HG02943 (cell line): Measurements from ENCODE around the gene AHCTF1.
"Not testable (repeated sequence)": the region's sequence is repeated elsewhere in the genome, so short reads cannot be mapped to it uniquely, and the experiment has no call there.

Experiments
- ATAC-seq: cut with Tn5 transposase; IDR thresholded peaks from one replicate; pipeline ENCODE4 v1.9.1; 2021; ENCODE audit warnings: mild to moderate bottlenecking, low read depth, moderate library complexity; ENCODE audit not compliant: unreplicated experiment

Gene AHCTF1

DNA sequence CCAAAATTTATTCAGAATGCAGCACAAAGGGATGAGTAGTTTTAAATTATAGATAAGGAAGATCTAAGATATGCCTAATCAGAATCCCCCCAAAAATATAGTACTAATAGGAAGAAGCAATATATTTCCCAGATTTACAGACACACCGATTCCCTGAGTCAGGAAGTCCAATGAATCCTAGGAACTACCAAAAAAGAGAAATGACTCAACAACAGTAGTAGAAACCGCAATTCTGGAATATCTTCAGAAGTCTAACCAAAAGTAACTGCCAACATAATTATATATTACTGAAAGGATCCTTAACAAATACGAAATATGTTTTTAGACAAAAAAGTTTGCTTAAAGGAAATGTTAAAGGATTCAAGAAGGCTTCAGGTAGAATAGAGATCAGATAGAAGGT, 10.3 kb downstream of the AHCTF1 start:
- ATAC-seq, result no peak

GRCh38 chr1:246919902-246920301, 11.8 kb downstream of the AHCTF1 start:
- ATAC-seq, result no peak

- not testable (repeated sequence) for ATAC-seq
Measured at GRCh38 chr1:246916026-246916923, 15.5 kb downstream of the AHCTF1 start.

DNA sequence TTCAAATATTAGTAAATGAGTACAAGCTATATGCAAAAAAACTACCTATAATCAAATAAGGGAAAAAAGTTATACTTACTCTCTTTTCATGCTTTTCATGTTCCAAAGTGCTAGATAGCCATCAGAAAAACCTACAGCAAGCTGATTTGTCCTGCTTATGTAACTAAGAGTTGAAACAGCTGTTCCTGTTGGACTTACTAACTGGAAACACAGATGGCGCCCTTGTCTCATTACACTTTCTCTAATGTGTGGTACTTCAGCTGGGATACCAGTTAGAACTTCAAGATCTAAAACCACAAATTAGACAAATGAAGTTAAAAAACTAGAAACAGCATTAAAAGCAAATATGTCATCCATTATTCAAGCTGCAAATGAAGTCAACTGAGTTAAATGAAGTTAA, 24.3 kb downstream of the AHCTF1 start:
- no peak for ATAC-seq

DNA sequence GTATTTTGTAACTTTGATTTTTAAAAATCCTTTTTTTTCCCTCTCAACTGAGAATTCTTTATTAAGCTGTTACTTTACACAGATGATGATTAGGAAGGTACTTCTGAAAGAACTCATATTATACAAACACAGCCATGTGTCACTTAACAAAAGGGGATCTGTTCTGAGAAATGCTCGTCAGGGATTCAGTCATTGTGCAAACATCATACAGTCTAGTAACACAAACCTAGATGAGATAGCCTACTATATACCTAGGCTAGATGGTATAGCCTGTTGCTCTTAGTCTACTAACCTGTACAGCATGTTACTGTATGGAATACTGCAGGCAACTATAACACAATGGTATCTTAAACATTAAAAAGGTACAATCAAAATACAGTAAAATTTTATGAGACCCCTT, 24.9 kb downstream of the AHCTF1 start:
- no peak for ATAC-seq

DNA sequence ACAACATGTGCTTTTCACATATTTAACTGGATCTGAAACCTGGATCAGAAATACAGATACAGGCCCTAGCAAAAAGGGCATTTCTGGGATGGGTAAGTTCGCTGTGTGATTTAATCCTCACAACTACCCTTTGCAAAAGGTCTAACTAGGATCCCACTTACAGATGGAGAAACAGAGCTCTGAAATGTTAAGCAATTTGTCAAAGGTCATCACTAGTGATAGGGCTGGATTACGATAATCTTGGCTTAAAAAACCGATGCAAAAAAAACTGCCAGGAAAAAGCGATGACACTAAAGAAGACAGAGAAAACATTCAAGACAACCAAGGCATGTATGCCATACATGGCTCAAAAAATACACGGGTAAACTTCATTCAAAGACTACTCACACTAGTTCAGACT, 29.9 kb downstream of the AHCTF1 start:
- no peak for ATAC-seq

DNA sequence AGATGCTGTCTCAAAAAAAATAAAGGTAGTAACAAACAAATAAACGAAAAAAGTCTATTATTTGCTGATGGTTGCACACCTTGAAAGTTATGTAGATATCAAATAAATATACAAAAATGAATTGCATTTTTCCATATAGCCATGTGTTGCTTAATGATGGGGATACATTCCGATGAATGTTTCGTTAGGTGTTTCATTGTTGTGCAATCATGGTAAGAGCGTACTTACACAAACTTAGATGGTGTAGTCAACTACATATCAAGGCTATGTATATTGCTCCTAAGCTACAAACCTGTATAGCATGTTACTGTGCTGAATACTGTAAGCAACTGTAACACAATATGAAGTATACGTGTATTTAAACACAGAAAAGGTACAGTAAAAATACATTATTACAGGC, 34.4 kb downstream of the AHCTF1 start:
- ATAC-seq, result no peak

GRCh38 chr1:246893191-246893939, 38.4 kb downstream of the AHCTF1 start:
- no peak for ATAC-seq

GRCh38 chr1:246891105-246891504, 40.6 kb downstream of the AHCTF1 start:
- no peak for ATAC-seq

DNA sequence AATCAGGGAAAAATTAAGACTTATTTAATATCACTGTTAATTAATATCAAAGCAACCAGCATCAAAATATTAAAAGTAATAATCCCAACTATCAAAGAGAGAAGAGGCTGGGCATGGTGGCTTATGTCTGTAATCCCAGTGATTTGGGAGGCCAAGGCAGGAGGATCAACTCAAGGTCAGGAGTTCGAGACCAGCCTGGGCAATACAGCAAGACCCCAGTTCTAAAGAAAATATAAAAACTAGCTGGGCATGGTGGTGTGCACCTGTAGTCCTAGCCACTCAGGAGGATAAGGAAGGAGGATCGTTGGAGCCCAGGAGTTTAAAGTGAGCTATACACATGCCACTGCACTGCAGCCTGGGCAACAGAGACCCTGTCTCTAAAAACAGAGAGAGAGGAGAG, 43.2 kb downstream of the AHCTF1 start:
- no peak for ATAC-seq

GRCh38 chr1:246885389-246885788, 46.4 kb downstream of the AHCTF1 start:
- not testable (repeated sequence) for ATAC-seq

GRCh38 chr1:246878551-246878950, 53.2 kb downstream of the AHCTF1 start:
- no peak for ATAC-seq

DNA sequence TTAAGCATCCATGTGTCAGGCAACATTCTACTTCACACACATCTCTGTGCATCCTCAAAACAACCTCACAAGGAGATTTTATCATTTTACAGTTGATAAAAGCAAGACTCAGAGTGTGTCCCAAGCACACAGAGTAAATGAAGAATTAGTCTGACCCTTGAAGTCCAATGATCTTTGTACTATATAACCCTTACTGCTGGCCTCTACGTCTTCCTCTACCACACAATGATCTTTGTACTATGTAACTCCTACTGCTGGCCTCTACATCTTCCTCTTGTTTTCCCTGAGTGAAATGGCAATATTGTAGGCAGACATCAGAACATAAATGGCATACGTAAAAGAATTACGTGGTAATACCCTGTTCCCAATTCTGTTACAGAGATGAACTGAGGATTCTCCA, 55.3 kb downstream of the AHCTF1 start:
- ATAC-seq, result no peak

DNA sequence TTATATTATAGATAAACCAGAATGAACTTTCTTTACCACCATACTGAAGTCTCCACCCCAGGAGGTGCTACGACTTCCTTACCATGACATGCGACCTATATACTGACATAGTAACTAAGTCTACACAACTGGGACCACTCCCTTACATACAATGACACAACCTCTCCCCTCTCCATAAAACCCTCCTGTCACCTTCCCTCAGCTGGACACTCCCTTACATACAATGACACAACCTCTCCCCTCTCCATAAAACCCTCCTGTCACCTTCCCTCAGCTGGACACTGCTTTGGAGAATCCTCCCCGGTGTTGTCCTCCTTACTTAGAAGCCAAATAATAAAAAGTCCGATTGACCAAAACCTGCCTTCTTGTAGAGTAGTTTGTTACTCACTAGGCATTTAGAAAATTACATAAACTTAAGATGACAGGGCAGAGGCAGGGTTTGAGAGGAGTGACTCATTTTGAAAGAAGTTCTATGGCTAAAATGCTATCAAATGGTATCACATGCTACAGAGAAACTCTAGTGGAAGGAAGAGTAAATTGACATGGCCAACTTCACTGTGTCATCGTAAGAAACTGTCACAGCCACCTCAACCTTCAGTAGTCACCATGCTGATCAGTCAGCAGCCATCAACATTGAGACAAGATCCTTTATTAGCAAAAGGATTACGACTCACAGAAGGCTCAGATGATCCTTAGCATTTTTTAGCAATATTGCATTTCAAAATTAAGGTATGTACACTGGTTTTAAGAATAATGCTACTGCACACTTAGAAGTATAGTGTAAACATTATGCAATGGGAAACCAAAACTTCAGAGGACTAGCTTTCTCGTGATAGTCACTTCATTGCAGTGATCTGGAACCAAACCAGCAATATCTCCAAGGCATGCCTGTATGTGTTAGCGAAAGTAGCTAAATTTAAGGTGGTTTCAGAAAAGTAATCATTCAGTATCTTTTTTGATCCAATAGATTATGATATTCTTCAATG, 56.4 kb downstream of the AHCTF1 start:
- ATAC-seq, result no peak

DNA sequence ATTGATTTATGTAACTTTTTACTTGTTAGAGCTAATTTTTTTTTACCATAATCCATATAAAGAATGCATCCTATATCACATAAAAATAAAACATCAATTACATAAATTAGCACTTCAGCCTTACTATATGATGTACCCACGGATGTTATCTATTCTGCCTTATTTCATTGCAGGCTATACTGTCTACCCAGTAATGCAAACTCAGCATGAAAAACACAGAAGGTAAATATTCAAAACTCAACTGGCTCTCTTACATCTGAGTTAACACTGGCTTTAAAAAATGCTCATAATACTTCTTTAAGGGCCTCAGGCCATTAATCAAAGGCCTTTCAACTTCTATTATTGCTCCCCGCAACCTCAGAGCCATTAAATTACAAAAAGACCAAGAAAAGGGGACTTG, 65.8 kb downstream of the AHCTF1 start:
- no peak for ATAC-seq

GRCh38 chr1:246863791-246864190, 68.0 kb downstream of the AHCTF1 start:
- not testable (repeated sequence) for ATAC-seq

GRCh38 chr1:246860401-246860800, 71.3 kb downstream of the AHCTF1 start:
- ATAC-seq, result no peak

GRCh38 chr1:246856371-246856770, 75.4 kb downstream of the AHCTF1 start:
- no peak for ATAC-seq

DNA sequence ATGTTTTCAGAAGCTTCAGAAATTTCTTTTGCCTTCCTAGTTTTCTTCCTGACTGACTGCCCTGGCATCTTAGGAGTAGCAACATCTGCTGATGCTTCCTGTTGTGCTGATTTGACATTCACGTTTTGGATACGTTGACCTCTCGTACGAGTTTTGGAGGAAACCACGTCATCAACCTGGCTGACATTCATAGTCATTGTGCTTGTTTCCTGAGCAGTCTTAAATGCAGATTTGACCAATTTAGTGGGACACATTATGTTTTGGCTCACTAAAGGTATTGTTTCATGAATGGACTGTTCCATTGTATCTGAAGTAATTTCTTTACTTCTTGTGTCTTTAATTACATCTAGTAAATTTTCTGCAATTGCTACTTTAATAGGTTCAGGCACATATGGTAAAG, 81.1 kb downstream of the AHCTF1 start:
- not testable (repeated sequence) for ATAC-seq

DNA sequence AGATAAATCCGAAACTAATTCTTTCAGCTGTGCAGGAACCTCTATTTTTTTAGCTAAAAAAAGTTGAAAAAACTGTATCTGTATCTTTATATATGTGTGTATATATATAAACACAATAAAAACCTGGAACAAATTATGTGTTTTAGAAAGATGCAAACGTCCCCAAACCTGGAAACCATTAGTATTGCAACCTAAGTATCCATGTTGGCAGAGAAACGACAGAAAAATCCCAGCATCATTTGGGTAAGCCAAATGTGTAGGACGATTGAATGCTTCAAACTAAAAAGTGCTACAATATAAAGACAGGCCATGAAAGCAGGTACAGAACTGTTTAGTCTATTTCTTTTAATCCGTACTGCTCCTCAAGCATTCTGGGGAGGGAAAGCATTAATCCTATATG, 87.9 kb downstream of the AHCTF1 start:
- no peak for ATAC-seq

DNA sequence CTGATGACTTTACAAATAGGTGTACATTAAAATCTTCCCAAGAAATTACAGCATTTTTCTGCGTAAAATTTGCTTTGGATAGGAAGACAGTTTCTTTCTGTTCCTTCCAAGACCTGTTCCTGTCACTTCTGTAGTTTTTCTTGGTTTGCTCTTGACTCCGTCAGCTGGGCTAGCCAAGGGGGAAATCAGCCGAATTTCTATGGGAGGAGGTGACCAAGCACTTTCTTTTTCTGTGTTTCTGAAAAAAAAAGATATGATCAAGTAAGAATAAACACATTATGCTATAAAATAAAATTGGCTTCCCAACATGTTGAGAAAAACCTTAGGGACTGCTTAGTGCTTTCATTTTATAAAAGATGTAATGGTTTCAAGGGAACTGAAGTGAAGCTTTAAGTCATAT, 91.0 kb downstream of the AHCTF1 start:
- ATAC-seq, result not testable (repeated sequence)
